IMR-90 (cell line): ENCODE data around the gene STXBP6.

Experiments
- BHLHE40 ChIP-seq: fragments of 150-350 bp; IDR thresholded peaks from 2 replicates; pipeline ENCODE4 v1.6.1; 2016; ENCODE audit warnings: mild to moderate bottlenecking, low read depth, low read length
- CHD1 ChIP-seq: IDR thresholded peaks from 2 replicates; pipeline ENCODE4 v1.6.1; 2012; ENCODE audit warnings: low read depth, low read length, improper control_type of control experiment
- CTCF ChIP-seq: conservative IDR thresholded peaks from 2 replicates; pipeline ENCODE4 v1.5.1; 2012; ENCODE audit warnings: mild to moderate bottlenecking, low read depth, low read length, improper control_type of control experiment
- FOS ChIP-seq: fragments of 150-350 bp; IDR thresholded peaks from 2 replicates; pipeline ENCODE4 v1.6.1; 2016; ENCODE audit warnings: low read depth, low read length
- MAFK ChIP-seq: IDR thresholded peaks from 2 replicates; pipeline ENCODE4 v1.6.1; 2012; ENCODE audit warnings: low read depth, low read length, improper control_type of control experiment
- MAZ ChIP-seq: IDR thresholded peaks from 2 replicates; pipeline ENCODE4 v1.6.1; 2012; ENCODE audit warnings: low read depth, mild to moderate bottlenecking, low read length, improper control_type of control experiment, moderate library complexity, borderline replicate concordance
- MXI1 ChIP-seq: IDR thresholded peaks from 2 replicates; pipeline ENCODE4 v1.6.1; 2012; ENCODE audit warnings: low read depth, mild to moderate bottlenecking, low read length, moderate library complexity, borderline replicate concordance
- POLR2A ChIP-seq: IDR thresholded peaks from 2 replicates; pipeline ENCODE4 v1.6.1; 2012; ENCODE audit warnings: mild to moderate bottlenecking, low read depth, low read length
- RAD21 ChIP-seq: IDR thresholded peaks from 2 replicates; pipeline ENCODE4 v1.6.1; 2012; ENCODE audit warnings: low read length, improper control_type of control experiment
- RCOR1 ChIP-seq: IDR thresholded peaks from 2 replicates; pipeline ENCODE4 v1.6.1; 2012; ENCODE audit warnings: mild to moderate bottlenecking, low read length, improper control_type of control experiment; ENCODE audit not compliant: insufficient replicate concordance
- RFX5 ChIP-seq: IDR thresholded peaks from 2 replicates; pipeline ENCODE4 v1.8.0; 2012; ENCODE audit warnings: low read depth, mild to moderate bottlenecking, low read length, moderate library complexity
- USF2 ChIP-seq: fragments of 150-350 bp; IDR thresholded peaks from 2 replicates; pipeline ENCODE4 v1.6.1; 2017; ENCODE audit warnings: mild to moderate bottlenecking, antibody characterized with exemption, low read length, low read depth

- no peak for TF ChIP-seq CTCF
- no peak for TF ChIP-seq RAD21
- no peak for TF ChIP-seq USF2
- no peak for TF ChIP-seq RFX5
- TF ChIP-seq BHLHE40: no peak
- TF ChIP-seq POLR2A: no peak
- TF ChIP-seq CHD1: no peak
- no peak for TF ChIP-seq MAFK
- no peak for TF ChIP-seq RCOR1
- TF ChIP-seq MXI1: no peak
- no peak for TF ChIP-seq MAZ
- TF ChIP-seq FOS: no peak
Observed at GRCh38 chr14:24784981-24785380, 265.0 kb downstream of the STXBP6 start.
